ENCODE measurements around the gene PRKRA.
"Not testable (repeated sequence)": the region's sequence is repeated elsewhere in the genome, so short reads cannot be mapped to it uniquely, and the experiment has no call there.

The PRKRA gene

GRCh38 chr2:178450774-178451525, at the start of gene PRKRA, which contains the start of gene PJVK:
PRKRA (minus strand) TSS chr2:178451175; CDS start chr2:178451030, 145 bp downstream.
PJVK (plus strand) TSS chr2:178451378; CDS start chr2:178453410, 2,032 bp downstream.
- DNase-seq (ENCODE audit: low spot score) = peak; percentile 99

- DNase-seq (ENCODE audit: low spot score) = no peak
Measured at GRCh38 chr2:178499640-178500039, 48.7 kb upstream of the PRKRA start.

- no peak for DNase-seq (ENCODE audit: low spot score)
Measured at GRCh38 chr2:178498137-178498536, 47.2 kb upstream of the PRKRA start.

DNA sequence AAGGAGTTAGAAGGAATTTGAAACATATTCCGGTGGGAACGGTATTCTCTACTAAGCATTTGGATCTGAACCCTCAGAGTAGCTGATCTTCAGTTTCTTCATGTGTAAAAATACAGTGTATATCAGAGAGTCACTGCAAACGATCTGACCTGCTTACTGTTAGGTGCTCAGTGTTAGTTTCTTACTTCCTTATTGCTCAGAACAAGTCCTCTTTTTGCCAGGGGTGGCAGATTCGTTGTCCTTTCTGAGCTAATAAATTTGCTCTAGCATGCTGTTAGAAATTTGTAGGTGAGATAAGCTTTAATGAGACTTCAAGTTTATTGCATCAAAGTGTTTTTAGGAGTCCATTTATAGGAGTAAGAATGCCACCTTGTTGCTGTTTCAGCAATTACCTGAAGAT, 45.1 kb upstream of the PRKRA start:
- no peak for DNase-seq (ENCODE audit: low spot score)

GRCh38 chr2:178491612-178492011, 40.6 kb upstream of the PRKRA start:
- no peak for DNase-seq (ENCODE audit: low spot score)

- DNase-seq (ENCODE audit: low spot score) = no peak
Measured at GRCh38 chr2:178485356-178485755, 34.4 kb upstream of the PRKRA start.

DNA sequence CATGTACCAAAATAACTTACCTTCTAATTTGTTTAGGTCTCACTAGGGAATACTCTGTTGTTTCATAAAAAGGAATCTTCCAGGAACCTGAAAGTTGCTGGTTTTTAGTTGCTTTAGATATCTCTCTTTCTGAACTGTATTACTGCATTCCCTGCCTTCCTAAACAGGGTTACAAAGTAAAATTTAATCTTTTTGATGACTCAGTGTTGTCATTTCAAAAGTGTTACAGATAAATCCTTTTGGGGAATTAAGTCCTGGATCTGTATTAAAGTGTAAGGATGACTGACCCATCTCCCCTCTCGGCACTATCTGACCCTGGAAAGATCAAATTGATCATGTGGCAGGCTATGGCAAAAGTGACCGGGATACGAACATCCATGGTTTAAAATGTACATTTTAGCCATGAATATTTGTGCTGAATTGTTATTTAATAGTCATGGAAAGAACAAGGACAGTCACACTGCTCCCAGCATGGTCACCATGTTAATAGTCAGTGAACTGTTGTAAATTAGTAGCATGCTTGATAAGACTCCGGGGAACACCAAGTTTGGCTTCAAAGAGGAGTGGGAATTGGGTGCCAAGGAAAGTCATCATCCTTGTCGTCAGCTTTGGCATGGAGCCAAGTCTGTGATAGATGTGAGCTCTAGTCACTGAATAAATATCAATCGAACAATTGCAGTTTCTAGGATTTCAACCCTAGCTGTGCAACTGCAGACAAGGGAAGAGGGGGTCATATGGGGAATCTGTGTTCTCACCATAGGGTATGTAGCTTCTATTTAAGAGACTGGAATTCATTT, 33.5 kb upstream of the PRKRA start:
- DNase-seq (ENCODE audit: low spot score) = no peak

- DNase-seq (ENCODE audit: low spot score) = no peak
Measured at GRCh38 chr2:178482437-178482836, 31.5 kb upstream of the PRKRA start.

- peak; percentile 90 for DNase-seq (ENCODE audit: low spot score)
Measured at GRCh38 chr2:178480227-178481181, 29.5 kb upstream of the PRKRA start, which contains the start of gene PLEKHA3. PLEKHA3 (plus strand) TSS chr2:178480457; CDS start chr2:178480870, 413 bp downstream.

DNA sequence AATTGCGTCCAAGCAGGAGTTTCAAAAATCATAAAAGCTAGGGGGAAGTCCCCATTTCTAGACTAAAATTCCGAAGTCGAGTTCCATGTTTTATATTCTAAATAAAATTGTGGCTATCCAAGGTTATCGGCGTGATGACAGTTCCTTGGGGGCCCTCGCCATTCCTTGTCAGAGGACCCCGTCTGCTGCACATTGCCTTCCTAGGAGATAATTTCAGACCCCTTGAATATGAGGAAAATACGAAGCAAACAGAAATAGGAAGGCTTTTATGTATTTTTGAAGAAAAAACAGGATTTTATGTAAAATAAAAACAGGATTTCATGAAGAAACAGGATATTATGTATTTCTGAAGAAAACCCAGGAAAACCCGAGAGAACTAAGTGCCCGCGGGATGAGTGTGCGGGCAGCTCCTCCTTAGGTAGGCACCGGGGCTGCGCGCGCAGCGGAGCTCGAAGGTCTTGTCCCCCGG, 28.8 kb upstream of the PRKRA start:
- no peak for DNase-seq (ENCODE audit: low spot score)

- DNase-seq (ENCODE audit: low spot score) = no peak
Measured at GRCh38 chr2:178479275-178479616, 28.3 kb upstream of the PRKRA start.

DNA sequence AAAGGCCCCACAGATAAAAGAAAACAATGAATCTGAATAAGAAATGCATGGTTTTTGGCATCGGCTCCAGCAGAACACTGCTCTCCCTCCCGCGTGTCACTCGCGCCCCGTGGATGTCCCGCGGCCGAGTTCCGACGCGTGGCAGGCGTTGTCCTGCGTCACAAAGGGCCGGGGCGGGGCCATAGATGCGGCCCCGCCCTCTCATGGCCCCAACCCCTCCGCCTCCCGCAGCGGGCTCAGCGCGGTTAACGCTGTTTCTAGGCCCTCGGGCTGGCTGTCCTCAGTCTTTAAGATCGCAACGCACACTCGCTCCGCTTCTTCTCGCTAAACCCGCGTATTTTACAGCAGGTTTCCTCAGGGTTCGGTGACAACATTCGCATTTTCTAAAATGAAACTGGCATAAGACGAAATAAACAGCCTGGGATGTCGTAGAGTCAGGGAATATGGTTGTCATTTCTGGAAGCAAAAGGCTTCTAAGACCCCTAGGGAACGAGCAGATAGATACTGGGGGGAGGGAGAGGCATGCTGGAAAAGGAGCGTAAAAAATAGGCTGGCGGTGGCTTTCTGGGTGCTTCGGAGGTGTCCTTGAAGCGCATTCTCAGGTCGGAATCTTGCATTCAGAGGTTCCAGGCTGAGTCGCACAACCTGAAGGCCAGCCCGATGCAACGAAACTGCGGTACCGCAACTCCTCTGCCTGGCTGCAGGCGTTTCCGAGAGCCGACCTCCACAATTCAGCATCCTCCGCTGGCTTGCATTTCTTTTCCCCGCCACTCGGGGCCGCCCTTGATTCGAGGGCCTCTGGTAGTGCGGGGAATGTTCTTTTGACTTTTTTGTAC, 27.7 kb upstream of the PRKRA start, which contains the start of gene FKBP7:
Gene FKBP7 (minus strand): TSS at position 162 of the 836 bp plus-strand sequence. CDS start 101 bp downstream, at position 61.
- DNase-seq (ENCODE audit: low spot score) = peak; percentile 88

GRCh38 chr2:178478130-178478438, 27.1 kb upstream of the PRKRA start:
- DNase-seq (ENCODE audit: low spot score) = no peak

DNA sequence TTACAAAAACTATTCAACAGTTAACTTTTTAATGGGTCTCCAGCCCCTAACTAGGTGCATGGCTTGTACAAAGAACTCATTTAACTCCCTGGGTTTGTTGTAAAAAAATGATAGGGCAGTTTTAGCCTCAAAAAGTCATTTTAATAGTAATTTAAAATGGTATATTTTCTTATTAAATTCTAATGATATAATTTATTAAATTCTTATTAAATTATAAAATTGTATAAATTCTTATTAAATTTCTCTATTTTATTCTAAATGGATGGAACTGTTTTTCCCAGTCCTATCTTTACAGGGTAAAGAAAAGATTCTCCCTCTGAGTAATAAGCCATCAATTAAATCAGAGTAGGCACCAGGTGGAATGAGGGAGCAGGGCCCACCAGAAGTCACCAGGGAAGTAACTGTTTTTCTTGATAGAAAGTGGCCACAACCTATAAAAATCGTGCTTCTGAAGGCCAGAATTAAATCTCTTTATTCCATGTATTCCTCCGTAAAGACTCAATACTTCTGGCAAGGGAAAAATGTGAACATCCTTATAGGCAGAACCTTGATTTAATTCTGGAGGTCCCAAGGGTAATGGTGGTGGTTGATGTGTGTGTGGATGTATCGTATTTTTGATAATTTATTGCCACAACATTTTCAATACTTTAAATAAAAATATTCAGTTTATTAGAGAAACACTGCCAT, 26.6 kb upstream of the PRKRA start:
- DNase-seq (ENCODE audit: low spot score) = no peak

DNA sequence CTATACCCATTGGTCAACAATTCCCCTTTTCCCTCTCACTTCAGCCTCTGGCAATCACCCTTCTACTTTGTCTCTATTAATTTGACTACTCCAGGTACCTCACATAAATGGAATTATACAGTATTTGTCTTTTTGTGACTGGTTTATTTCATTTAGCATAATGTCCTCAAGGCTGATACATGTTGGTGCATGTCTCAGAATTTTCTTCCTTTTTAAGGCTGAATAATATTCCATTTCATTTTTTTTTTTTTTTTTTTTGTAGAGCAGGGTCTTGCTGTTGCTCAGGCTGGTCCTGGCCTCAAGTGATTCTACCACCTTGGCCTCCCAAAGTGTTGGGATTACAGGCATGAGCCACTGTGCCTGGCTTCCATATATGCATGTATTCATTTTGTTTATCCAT, 25.5 kb upstream of the PRKRA start:
- no peak for DNase-seq (ENCODE audit: low spot score)

DNA sequence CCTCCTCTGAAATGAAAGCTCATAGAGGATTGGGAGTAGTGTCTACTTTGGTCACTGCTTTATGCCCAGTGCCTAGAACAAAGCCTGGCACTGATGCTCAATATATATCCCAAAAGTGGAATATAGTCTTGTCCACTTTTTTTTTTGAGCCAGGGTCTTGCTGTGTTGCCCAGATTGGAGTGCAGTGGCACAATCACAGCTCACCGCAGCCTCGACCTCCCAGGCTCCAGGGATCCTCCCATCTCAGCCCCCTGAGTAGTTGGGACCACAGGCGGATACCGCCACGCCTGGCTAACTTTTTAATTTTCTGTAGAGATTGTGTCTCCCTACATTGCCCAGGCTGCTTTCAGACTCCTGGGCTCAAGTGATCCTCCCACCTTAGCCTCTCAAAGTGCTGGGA, 23.6 kb upstream of the PRKRA start:
- no peak for DNase-seq (ENCODE audit: low spot score)

DNA sequence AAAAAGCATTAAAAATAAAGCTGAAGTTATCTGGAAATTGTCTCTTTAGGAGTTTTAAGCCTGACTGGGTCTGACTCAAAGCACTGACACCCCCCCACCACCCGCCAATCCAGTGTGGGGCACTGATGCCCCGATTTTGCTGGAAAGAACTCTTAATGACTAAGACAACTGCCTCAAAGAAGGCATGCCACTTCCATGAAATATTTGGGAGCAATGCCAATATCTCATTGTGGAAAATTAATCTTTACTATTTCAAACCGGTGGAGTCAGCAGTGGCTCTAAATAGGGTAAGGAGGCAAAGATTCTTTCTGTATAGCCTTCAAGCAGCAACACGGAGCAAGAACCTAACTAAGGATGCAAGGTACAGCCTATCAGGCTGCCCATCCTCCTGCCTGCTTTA, 23.0 kb upstream of the PRKRA start:
- no peak for DNase-seq (ENCODE audit: low spot score)

- DNase-seq (ENCODE audit: low spot score) = no peak
Measured at GRCh38 chr2:178473373-178473772, 22.4 kb upstream of the PRKRA start.

DNA sequence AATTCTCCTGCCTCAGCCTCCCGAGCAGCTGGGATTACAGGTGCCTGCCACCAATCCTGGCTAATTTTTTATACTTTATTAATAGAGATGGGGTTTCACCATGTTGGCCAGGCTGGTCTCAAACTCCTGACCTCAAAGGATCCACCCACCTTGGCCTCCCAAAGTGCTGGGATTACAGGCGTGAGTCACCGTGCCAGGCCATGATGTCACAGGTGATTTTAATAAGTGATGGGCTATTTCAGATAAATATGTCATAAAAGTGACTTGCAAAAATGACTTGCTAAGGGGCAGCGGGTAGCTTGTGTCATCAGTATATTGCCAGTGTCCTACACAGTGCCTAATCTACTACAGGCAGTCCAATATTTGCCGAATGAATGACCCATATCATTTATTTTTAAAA, 20.3 kb upstream of the PRKRA start:
- DNase-seq (ENCODE audit: low spot score) = not testable (repeated sequence)

- DNase-seq (ENCODE audit: low spot score) = no peak
Measured at GRCh38 chr2:178469219-178469849, 18.4 kb upstream of the PRKRA start.
